K562 (cell line): ENCODE measurements around the gene CDH2. TPM values are rescaled to one million over a fixed set of nuclear protein-coding genes. Genes with fewer than 3 reads are reported as not detected.

Experiments used
- ATAC-seq: fragments of 200-7000 bp; cut with Tn5 transposase; 3 replicates; pipeline ENCODE4 v1.9.1; 2020; ENCODE audit warnings: moderate library complexity
- BruUV-seq: library from RNA; stranded (reverse); fragments of 400-500 nt; replicated peaks from 2 replicates; lab custom pipeline; 2021; lab: Mats Ljungman, UMichigan
- CTCF ChIA-PET: fragments of 300-600 bp; formaldehyde crosslinking; extraction: SDS; loops from one replicate; lab custom pipeline; 2021; ENCODE audit warnings: low intra/inter-chr PET ratio; lab: Yijun Ruan, JAX
- POLR2A ChIA-PET: fragments of 300-600, 350-650 bp; sonication (Branson Sonifier 250); formaldehyde crosslinking; extraction: SDS; loops from one replicate; lab custom pipeline; 2021; ENCODE audit warnings: antibody characterized with exemption, inconsistent platforms; lab: Yijun Ruan, JAX
- DNase-seq, 4 experiments: peaks; one replicate each; pipeline versions ENCODE4 v3.0.0 to v3.0.0-alpha.2; 2011 to 2018; ENCODE audit warnings: low spot score in 3 of 4, mixed read lengths in 3 of 4; ENCODE audit errors: extremely low read depth in 1 of 4
- FAIRE-seq: peaks from 2 replicates; lab custom pipeline; 2011; peaks lifted over from hg19 to GRCh38; lab: Jason Lieb, UNC
- H2AFZ ChIP-seq: 2 replicates; pipeline ENCODE4 v1.6.0; 2011; ENCODE audit warnings: low read depth, low read length, control low read depth, inconsistent platforms
- H3K27ac ChIP-seq: fragments of 200-600 bp; 3 replicates; pipeline ENCODE4 v1.8.0; 2011; ENCODE audit warnings: low read depth, mild to moderate bottlenecking, control low read depth, inconsistent platforms, low read length, moderate library complexity, mixed read lengths; ENCODE audit errors: extremely low read depth
- H3K27me3 ChIP-seq, 2 experiments: fragments of 300-600 bp in 1 of 2; 2 replicates in 1 of 2; 3 replicates in 1 of 2; pipeline versions ENCODE4 v1.6.0 to v1.8.0; 2011; ENCODE audit warnings: inconsistent platforms in 2 of 2, low read length in 2 of 2, mild to moderate bottlenecking in 1 of 2, mixed read lengths in 1 of 2, moderate library complexity in 1 of 2; ENCODE audit not compliant: control insufficient read depth in 2 of 2, insufficient read depth in 2 of 2
- H3K36me3 ChIP-seq: fragments of 300-600 bp; 3 replicates; pipeline ENCODE4 v1.8.0; 2011; ENCODE audit warnings: mild to moderate bottlenecking, low read length, inconsistent platforms; ENCODE audit not compliant: control insufficient read depth, insufficient read depth
- H3K4me1 ChIP-seq, 2 experiments: fragments of 200-600 bp in 1 of 2; replicated peaks in 1 of 2; 2 replicates in 1 of 2; 3 replicates in 1 of 2; pipeline versions ENCODE4 v1.5.1 to v1.8.0; 2011; ENCODE audit warnings: inconsistent platforms in 2 of 2, low read length in 2 of 2, mild to moderate bottlenecking in 1 of 2, mixed read lengths in 1 of 2, moderate library complexity in 1 of 2; ENCODE audit not compliant: control insufficient read depth in 2 of 2, insufficient read depth in 2 of 2
- H3K4me2 ChIP-seq: 2 replicates; pipeline ENCODE4 v1.6.1; 2011; ENCODE audit warnings: low read length, control low read depth, inconsistent platforms, mixed read lengths; ENCODE audit not compliant: insufficient read depth
- H3K4me3 ChIP-seq: fragments of 200-600 bp; sonication (generic), shearing (Covaris generic); 2 replicates; pipeline ENCODE4 v1.5.1; 2016; ENCODE audit warnings: control low read depth, inconsistent platforms
- H3K79me2 ChIP-seq: fragments of 200-600 bp; 3 replicates; pipeline ENCODE4 v1.8.0; 2011; ENCODE audit warnings: low read length, inconsistent platforms; ENCODE audit not compliant: control insufficient read depth, insufficient read depth
- H3K9ac ChIP-seq, 2 experiments: 2 replicates each; pipeline versions ENCODE4 v1.6.0 to v1.6.1; 2011; ENCODE audit warnings: low read depth in 2 of 2, low read length in 2 of 2, control low read depth in 1 of 2, inconsistent platforms in 1 of 2, mild to moderate bottlenecking in 1 of 2, mixed read lengths in 1 of 2; ENCODE audit not compliant: insufficient read depth in 1 of 2
- H3K9me1 ChIP-seq: one replicate; pipeline ENCODE4 v1.6.0; 2011; ENCODE audit warnings: inconsistent platforms, mild to moderate bottlenecking, low read length, moderate library complexity; ENCODE audit not compliant: control insufficient read depth, insufficient read depth
- H3K9me3 ChIP-seq: replicated peaks from 2 replicates; pipeline ENCODE4 v1.5.1; 2011; ENCODE audit warnings: low read depth, low read length, inconsistent platforms; ENCODE audit not compliant: control insufficient read depth, insufficient read depth
- H4K20me1 ChIP-seq: replicated peaks from 2 replicates; pipeline ENCODE4 v1.6.1; 2011; ENCODE audit warnings: low read length, inconsistent platforms, mixed read lengths; ENCODE audit not compliant: control insufficient read depth, insufficient read depth
- BRF2 ChIP-seq: IDR thresholded peaks from 3 replicates; pipeline ENCODE4 v1.6.1; 2011; ENCODE audit warnings: borderline replicate concordance, mild to moderate bottlenecking; ENCODE audit not compliant: insufficient read length, insufficient read depth
- EHMT2 ChIP-seq: fragments of 450-650 bp; IDR thresholded peaks from 2 replicates; pipeline ENCODE4 v1.6.1; 2018; ENCODE audit warnings: antibody characterized with exemption
- ERF ChIP-seq: fragments of 450-650 bp; formaldehyde crosslinking; IDR thresholded peaks from 2 replicates; pipeline ENCODE4 v1.4.0; 2020; ENCODE audit warnings: mild to moderate bottlenecking, mixed read lengths
- ETS2 ChIP-seq: IDR thresholded peaks from 2 replicates; pipeline ENCODE4 v1.6.1; 2016; ENCODE audit warnings: borderline replicate concordance, missing genetic modification characterization, mild to moderate bottlenecking, moderate library complexity, missing compliant biosample characterization; ENCODE audit not compliant: poor library complexity, severe bottlenecking
- NFYB ChIP-seq: IDR thresholded peaks from 2 replicates; pipeline ENCODE4 v1.6.1; 2011; ENCODE audit warnings: mild to moderate bottlenecking, moderate library complexity; ENCODE audit not compliant: insufficient read length; ENCODE audit errors: extremely low read depth
- POLR3A ChIP-seq: IDR thresholded peaks from 2 replicates; pipeline ENCODE4 v1.6.1; 2011; ENCODE audit warnings: borderline replicate concordance, mild to moderate bottlenecking, moderate library complexity; ENCODE audit not compliant: insufficient read length, insufficient read depth; ENCODE audit errors: extremely low read depth
- RBM15 ChIP-seq: fragments of 200-400 bp; formaldehyde crosslinking; IDR thresholded peaks from 2 replicates; pipeline ENCODE4 v1.6.1; 2018; ENCODE audit warnings: mild to moderate bottlenecking, low read length, moderate library complexity; ENCODE audit not compliant: insufficient read depth
- SIRT6 ChIP-seq: IDR thresholded peaks from one replicate; pipeline ENCODE4 v1.6.1; 2012; ENCODE audit warnings: low read depth, mild to moderate bottlenecking, control low read depth, inconsistent platforms, low read length, moderate library complexity
- THRB ChIP-seq: fragments of 450-650 bp; formaldehyde crosslinking; conservative IDR thresholded peaks from 2 replicates; pipeline ENCODE4 v1.4.0; 2022; ENCODE audit warnings: mild to moderate bottlenecking, missing genetic modification characterization
- TRIM28 ChIP-seq: fragments of 450-650 bp; IDR thresholded peaks from 2 replicates; pipeline ENCODE4 v1.6.1; 2017
- ZNF134 ChIP-seq: fragments of 250-450 bp; sonication (Bioruptor Pico); conservative IDR thresholded peaks from 2 replicates; pipeline ENCODE4 v1.4.0; 2020
- ZNF165 ChIP-seq: fragments of 250-450 bp; sonication (Bioruptor Pico); IDR thresholded peaks from 2 replicates; pipeline ENCODE4 v1.4.0; 2020; ENCODE audit warnings: borderline replicate concordance
- ZNF184 ChIP-seq: sonication (generic); formaldehyde crosslinking; IDR thresholded peaks from 2 replicates; pipeline ENCODE4 v1.5.0; 2020; ENCODE audit warnings: missing genetic modification reagents
- ZNF217 ChIP-seq: sonication (generic); formaldehyde crosslinking; IDR thresholded peaks from 2 replicates; pipeline ENCODE4 v1.8.0; 2022; ENCODE audit warnings: mild to moderate bottlenecking, missing genetic modification reagents
- ZNF57 ChIP-seq: fragments of 450-650 bp; formaldehyde crosslinking; IDR thresholded peaks from 2 replicates; pipeline ENCODE4 v1.4.0; 2020; ENCODE audit warnings: mild to moderate bottlenecking, moderate library complexity
- WGBS: fragments of 100-300 bp; shearing (Covaris generic); methylation state at CpG from one replicate; pipeline ENCODE4 v1.1.6; 2016; ENCODE audit warnings: low coverage, mixed read lengths; ENCODE audit not compliant: insufficient coverage; ENCODE audit errors: missing lambda C conversion rate; 5-methylcytosine and 5-hydroxymethylcytosine counted together
- in situ Hi-C: fragments of 300-500 bp; cut with MboI; formaldehyde crosslinking; loops from 4 replicates; pipeline ENCODE4 v1.15.0; 2018; ENCODE audit warnings: inconsistent platforms, mixed read lengths
- intact Hi-C: fragments of 100-400 bp; cut with micrococcal nuclease; formaldehyde crosslinking; loops from 2 replicates; pipeline ENCODE4 v1.14.2; 2022
- polyA plus RNA-seq, 8 experiments: library from polyadenylated mRNA; depleted of rRNA in 4 of 8; stranded (reverse) in 5 of 8; unstranded in 3 of 8; fragments of >200 nt; fragmentation: Nextera tagmentation in 2 of 8; fragmentation: Illumina TruSeq in 1 of 8; extraction: Ambion mirVana in 2 of 8; extraction: Trizol in 1 of 8; gene quantifications; 2 replicates each; pipeline versions ENCODE4 v1.2.1 to v1.2.3, GENCODE V29; 2011 to 2014; ENCODE audit warnings: inconsistent platforms in 1 of 8, missing spikeins in 1 of 8
- total RNA-seq, 7 experiments: library from RNA; depleted of rRNA in 6 of 7; stranded (reverse); fragments of >200 nt in 6 of 7; fragmentation: Illumina TruSeq in 2 of 7; extraction: Trizol in 2 of 7; gene quantifications; 2 replicates each; pipeline versions ENCODE4 v1.2.1 to v1.2.3, GENCODE V29; 2011 to 2021; ENCODE audit warnings: low replicate concordance in 1 of 7

CDH2 gene
- total and polyA plus RNA-seq, 9 of the 15 experiments (the other 6 are each of a cell fraction or from before 2014, with no cell fraction given) = 0.04 TPM; not detected in 8

- in situ Hi-C loops (no loop called here), intact Hi-C loops (no loop called here)
- no peak overlapping the region for H3K9ac ChIP-seq
- WGBS = 3% methylated on average over 3 of the region's 3 CpGs
- no peaks in the 10 kb centered on the region for H3K27me3 ChIP-seq
- H3K36me3 ChIP-seq = no peaks in the 10 kb centered on the region
- H4K20me1 ChIP-seq = no peaks in the 10 kb centered on the region
- H3K9me1 ChIP-seq = no peaks in the 10 kb centered on the region
- no peaks in the 10 kb centered on the region for H3K79me2 ChIP-seq
- H3K4me2 ChIP-seq = no peak overlapping the region
- no peak overlapping the region for H2AFZ ChIP-seq
- ChIA-PET CTCF (interaction anchor here (0.7 kb wide), 1 partner anchor 928 kb away, joined by 3 read pairs; no protein-coding TSS in a partner anchor), POLR2A (no interaction called here)
- no peak for ATAC-seq
- no peaks in the 10 kb centered on the region for H3K4me1 ChIP-seq
- no peaks in the 10 kb centered on the region for H3K9me3 ChIP-seq
- H3K4me3 ChIP-seq = no peak overlapping the region
- no peak for FAIRE-seq
- no peak for DNase-seq
- no peak overlapping the region for H3K27ac ChIP-seq
- BruUV-seq = no TSS peak
- TF ChIP-seq ETS2 (no peak), ZNF134 (CRISPR knock-in tag) (no peak), EHMT2 (no peak), BRF2 (no peak), ZNF184 (CRISPR knock-in tag) (no peak), SIRT6 (no peak), ZNF57 (CRISPR knock-in tag) (no peak), NFYB (no peak), POLR3A (no peak), ZNF165 (no peak), RBM15 (no peak), THRB (CRISPR knock-in tag) (no peak), TRIM28 (no peak), ZNF217 (no peak), ERF (CRISPR knock-in tag) (no peak)
Measured at GRCh38 chr18:28108814-28109213, 68.1 kb downstream of the CDH2 start.
